Suprapubic skin (tissue), 4 donors: ENCODE measurements around the gene TRIM28.
"Not testable (repeated sequence)": the region's sequence is repeated elsewhere in the genome, so short reads cannot be mapped to it uniquely, and the experiment has no call there.

Experiments
- EP300 ChIP-seq: sonication (generic); formaldehyde crosslinking; IDR thresholded peaks from one replicate; pipeline ENCODE4 v1.6.1; 2017; ENCODE audit warnings: antibody characterized with exemption
- POLR2A ChIP-seq, 2 donors: fragments of 450-650 bp; IDR thresholded peaks; one replicate each; pipeline ENCODE4 v1.6.1; 2017; ENCODE audit warnings: antibody characterized with exemption in 2 of 2, mild to moderate bottlenecking in 2 of 2, moderate library complexity in 2 of 2
- POLR2AphosphoS5 ChIP-seq, 3 donors: sonication (generic); formaldehyde crosslinking; IDR thresholded peaks; one replicate each; pipeline ENCODE4 v1.6.1; 2017; ENCODE audit warnings: antibody characterized with exemption in 3 of 3
- TF ChIP-seq, protein P1 (sequence below), 2 donors: fragments of 200-600 bp in 1 of 2; fragments of 450-650 bp in 1 of 2; sonication (generic) in 1 of 2; IDR thresholded peaks; one replicate each; pipeline ENCODE4 v1.5.1; 2016 to 2019; ENCODE audit warnings: antibody characterized with exemption in 2 of 2, mild to moderate bottlenecking in 1 of 2, moderate library complexity in 1 of 2

- TF ChIP-seq, protein P1, sequence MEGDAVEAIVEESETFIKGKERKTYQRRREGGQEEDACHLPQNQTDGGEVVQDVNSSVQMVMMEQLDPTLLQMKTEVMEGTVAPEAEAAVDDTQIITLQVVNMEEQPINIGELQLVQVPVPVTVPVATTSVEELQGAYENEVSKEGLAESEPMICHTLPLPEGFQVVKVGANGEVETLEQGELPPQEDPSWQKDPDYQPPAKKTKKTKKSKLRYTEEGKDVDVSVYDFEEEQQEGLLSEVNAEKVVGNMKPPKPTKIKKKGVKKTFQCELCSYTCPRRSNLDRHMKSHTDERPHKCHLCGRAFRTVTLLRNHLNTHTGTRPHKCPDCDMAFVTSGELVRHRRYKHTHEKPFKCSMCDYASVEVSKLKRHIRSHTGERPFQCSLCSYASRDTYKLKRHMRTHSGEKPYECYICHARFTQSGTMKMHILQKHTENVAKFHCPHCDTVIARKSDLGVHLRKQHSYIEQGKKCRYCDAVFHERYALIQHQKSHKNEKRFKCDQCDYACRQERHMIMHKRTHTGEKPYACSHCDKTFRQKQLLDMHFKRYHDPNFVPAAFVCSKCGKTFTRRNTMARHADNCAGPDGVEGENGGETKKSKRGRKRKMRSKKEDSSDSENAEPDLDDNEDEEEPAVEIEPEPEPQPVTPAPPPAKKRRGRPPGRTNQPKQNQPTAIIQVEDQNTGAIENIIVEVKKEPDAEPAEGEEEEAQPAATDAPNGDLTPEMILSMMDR (IDR thresholded peaks at IDR 0.05) = not testable (repeated sequence)
- not testable (repeated sequence) for TF ChIP-seq EP300; POLR2AphosphoS5 (IDR thresholded peaks at IDR 0.05); POLR2A (IDR thresholded peaks at IDR 0.05)
Measured at GRCh38 chr19:58542641-58543372, 1.1 kb upstream of the TRIM28 start.
